ENCODE measurements around the gene DSCAML1.

Gene DSCAML1

DNA sequence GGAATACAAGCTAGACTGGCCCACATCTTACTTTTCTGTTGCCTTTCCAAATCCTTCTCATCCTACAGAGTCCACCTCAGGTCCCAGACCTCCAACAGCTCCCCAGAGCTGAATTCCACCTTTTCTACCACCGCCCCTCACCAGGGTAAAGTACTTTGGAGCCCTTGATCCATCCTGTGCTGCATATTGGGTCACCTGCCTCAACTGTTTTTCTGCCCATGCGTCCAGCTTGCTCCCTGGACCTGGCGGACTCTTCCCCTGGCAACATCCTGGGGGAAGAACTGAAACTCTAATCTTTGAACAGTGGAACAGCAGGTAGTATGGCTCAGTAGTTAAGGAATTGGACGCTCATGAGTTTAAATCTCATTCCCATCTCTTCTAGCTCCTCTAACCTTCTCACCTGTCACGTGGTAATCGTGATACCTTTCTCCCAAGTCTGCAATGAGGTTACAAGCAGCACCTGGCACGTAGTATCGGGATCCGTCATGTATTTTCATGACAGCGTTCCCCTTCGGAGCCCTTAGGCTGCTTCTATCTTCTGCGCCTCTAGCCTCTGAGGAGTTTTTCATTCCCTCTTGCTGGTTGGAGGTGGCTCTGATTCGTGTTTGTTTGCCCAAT lies 371.2 kb downstream of the DSCAML1 start:
- H3K36me3 ChIP-seq (replicated peaks) = no peaks in the 10 kb centered on the region
- H3K27ac ChIP-seq = no peak overlapping the region
- H3K27me3 ChIP-seq (replicated peaks) = peaks cover 2% of the 10 kb centered on the region
- in situ Hi-C loops (cut with HindIII; ENCODE audit: low pct_ligation_motif_present, low sequenced_read_pairs) = loop anchor here (25.0 kb wide), 1 partner anchor 387 kb away; the partner anchor contains the start of gene FXYD2
- no peak for DNase-seq
- no peak overlapping the region for H3K4me3 ChIP-seq (ENCODE audit: low read depth, low read length)
- TF ChIP-seq, protein P1, sequence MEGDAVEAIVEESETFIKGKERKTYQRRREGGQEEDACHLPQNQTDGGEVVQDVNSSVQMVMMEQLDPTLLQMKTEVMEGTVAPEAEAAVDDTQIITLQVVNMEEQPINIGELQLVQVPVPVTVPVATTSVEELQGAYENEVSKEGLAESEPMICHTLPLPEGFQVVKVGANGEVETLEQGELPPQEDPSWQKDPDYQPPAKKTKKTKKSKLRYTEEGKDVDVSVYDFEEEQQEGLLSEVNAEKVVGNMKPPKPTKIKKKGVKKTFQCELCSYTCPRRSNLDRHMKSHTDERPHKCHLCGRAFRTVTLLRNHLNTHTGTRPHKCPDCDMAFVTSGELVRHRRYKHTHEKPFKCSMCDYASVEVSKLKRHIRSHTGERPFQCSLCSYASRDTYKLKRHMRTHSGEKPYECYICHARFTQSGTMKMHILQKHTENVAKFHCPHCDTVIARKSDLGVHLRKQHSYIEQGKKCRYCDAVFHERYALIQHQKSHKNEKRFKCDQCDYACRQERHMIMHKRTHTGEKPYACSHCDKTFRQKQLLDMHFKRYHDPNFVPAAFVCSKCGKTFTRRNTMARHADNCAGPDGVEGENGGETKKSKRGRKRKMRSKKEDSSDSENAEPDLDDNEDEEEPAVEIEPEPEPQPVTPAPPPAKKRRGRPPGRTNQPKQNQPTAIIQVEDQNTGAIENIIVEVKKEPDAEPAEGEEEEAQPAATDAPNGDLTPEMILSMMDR (IDR thresholded peaks at IDR 0.05; ENCODE audit: low read depth, low read length, missing control alignments) = no peak

DNA sequence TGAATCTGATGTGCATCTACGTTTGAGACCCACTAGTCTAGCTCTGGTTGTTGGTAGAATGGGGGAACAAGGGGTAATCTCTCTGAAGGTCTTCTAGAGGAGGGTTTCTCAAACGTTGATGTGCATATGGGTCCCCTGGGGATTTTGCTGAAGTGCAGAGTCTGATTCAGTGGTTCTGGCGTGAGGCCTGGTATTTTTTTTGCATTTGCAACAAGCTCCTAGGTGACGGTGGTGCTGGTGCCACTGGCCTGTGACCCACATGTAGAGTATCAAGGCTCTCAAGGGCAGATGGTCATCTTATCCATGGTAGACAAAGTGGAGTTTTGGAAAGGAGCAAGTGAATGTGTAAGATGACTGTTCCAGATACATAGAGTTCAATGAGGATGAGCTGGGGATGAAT lies 372.2 kb downstream of the DSCAML1 start:
- no peak overlapping the region for H3K4me3 ChIP-seq (ENCODE audit: low read depth, low read length)
- no peaks in the 10 kb centered on the region for H3K36me3 ChIP-seq (replicated peaks)
- no peak overlapping the region for H3K27ac ChIP-seq
- peaks cover 2% of the 10 kb centered on the region for H3K27me3 ChIP-seq (replicated peaks)
- TF ChIP-seq, protein P1 (IDR thresholded peaks at IDR 0.05; ENCODE audit: low read depth, low read length, missing control alignments) = no peak
- peak; percentile 23 for DNase-seq
- in situ Hi-C loops (cut with HindIII; ENCODE audit: low pct_ligation_motif_present, low sequenced_read_pairs) = loop anchor here (25.0 kb wide), 1 partner anchor 388 kb away; the partner anchor contains the start of gene FXYD2

DNA sequence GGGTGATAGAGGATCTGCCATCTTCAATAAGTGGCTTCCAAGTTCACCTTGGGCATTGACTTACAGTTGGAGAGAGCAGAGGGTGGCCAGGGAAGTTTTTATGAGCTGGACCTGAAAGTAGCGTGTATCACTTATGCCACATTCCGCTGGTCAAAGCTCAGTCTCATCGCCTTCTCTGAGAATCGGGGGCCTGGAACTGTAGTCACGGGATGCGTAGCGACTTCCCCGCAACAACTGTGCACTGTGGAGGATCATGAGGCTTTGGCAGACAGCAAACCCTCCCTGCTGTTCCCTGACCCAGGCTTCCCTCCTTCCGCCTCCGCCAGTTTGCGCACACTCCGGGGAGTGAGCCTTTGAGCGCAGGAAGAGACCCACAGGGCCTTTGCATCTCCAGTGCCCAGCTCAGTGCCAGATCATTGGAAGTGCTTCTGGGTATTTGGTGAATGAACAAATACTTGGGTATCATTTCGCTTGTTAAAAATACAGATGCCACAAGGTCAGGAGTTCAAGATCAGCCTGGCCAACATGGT lies 373.9 kb downstream of the DSCAML1 start:
- H3K27me3 ChIP-seq (replicated peaks) = peaks cover 2% of the 10 kb centered on the region
- DNase-seq = no peak
- no peak overlapping the region for H3K4me3 ChIP-seq (ENCODE audit: low read depth, low read length)
- in situ Hi-C loops (cut with HindIII; ENCODE audit: low pct_ligation_motif_present, low sequenced_read_pairs) = no loop called here
- H3K27ac ChIP-seq = no peak overlapping the region
- H3K36me3 ChIP-seq (replicated peaks) = no peaks in the 10 kb centered on the region
- TF ChIP-seq, protein P1 (IDR thresholded peaks at IDR 0.05; ENCODE audit: low read depth, low read length, missing control alignments) = no peak

DNA sequence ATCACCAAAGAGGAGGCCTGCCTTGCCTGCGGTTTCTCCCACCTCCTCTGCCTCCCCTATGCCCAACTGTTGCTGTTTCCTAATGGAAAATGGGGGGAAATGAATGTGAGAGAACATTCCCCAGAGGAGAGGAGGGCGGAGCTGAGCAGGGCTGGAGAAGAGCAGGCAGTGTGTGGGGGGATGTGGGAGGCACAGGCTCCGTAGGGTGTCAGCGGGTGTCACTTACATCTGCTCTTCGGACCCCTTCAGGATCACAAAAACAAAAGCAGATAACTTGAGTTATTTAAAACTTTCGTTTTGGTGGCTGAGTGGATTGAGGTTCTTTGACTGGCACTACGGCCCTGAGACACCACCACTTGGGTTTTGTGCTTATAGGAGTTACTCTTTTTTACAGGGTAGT lies 375.5 kb downstream of the DSCAML1 start:
- TF ChIP-seq, protein P1 (IDR thresholded peaks at IDR 0.05; ENCODE audit: low read depth, low read length, missing control alignments) = no peak
- H3K36me3 ChIP-seq (replicated peaks) = no peaks in the 10 kb centered on the region
- no peaks in the 10 kb centered on the region for H3K27me3 ChIP-seq (replicated peaks)
- no peak overlapping the region for H3K27ac ChIP-seq
- DNase-seq = no peak
- in situ Hi-C loops (cut with HindIII; ENCODE audit: low pct_ligation_motif_present, low sequenced_read_pairs) = no loop called here
- H3K4me3 ChIP-seq (ENCODE audit: low read depth, low read length) = no peak overlapping the region

DNA sequence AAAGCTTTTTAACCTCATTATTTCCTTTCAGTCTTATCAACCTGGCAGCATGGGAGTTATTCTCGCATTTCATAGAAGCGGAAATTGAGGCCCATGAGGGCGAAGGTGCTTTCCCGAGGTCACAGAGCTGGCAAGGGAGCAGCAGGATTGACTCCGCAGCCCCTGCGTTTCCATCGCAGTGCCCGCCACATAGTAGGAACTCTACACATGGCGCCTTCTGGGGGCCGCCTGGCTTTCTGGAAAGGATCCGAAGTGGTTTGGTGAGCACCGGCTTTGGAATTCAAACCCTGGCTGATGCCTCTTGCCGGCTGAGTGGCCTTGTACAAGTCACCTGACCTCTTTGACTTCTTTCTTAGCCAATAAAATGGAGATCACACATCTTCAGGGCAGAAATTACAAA lies 376.0 kb downstream of the DSCAML1 start:
- Histone ChIP-seq H3K36me3 (replicated peaks) (no peaks in the 10 kb centered on the region), H3K27ac (no peak overlapping the region), H3K27me3 (replicated peaks) (no peaks in the 10 kb centered on the region), H3K4me3 (ENCODE audit: low read depth, low read length) (no peak overlapping the region)
- DNase-seq = no peak
- TF ChIP-seq, protein P1 (IDR thresholded peaks at IDR 0.05; ENCODE audit: low read depth, low read length, missing control alignments) = no peak
- in situ Hi-C loops (cut with HindIII; ENCODE audit: low pct_ligation_motif_present, low sequenced_read_pairs) = no loop called here

DNA sequence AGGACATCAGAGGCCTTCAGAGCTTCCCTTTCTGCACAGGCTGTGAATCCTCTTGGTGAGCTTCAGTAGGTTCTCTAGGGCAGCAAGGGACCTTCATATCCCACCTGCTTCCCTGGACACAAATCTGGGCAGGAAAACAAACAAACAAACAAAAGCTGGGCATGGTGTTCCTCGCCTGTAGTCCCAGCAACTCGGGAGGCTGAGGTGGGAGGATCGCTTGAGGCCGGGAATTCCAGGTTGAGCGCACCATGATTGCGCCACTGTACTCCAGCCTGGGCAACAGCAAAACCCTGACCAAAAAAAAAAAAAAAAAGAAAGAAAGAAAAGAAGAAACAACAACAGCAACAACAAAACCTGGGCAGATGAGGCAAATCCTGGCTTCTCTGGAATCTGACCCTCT lies 376.4 kb downstream of the DSCAML1 start:
- DNase-seq = no peak
- no peak overlapping the region for H3K27ac ChIP-seq
- H3K36me3 ChIP-seq (replicated peaks) = no peaks in the 10 kb centered on the region
- H3K4me3 ChIP-seq (ENCODE audit: low read depth, low read length) = no peak overlapping the region
- TF ChIP-seq, protein P1 (IDR thresholded peaks at IDR 0.05; ENCODE audit: low read depth, low read length, missing control alignments) = no peak
- no peaks in the 10 kb centered on the region for H3K27me3 ChIP-seq (replicated peaks)
- in situ Hi-C loops (cut with HindIII; ENCODE audit: low pct_ligation_motif_present, low sequenced_read_pairs) = no loop called here

All from brain microvascular endothelial cell (primary cell).